AG09319 (cell line): Measurements from ENCODE around the gene CRACDL.

ENCODE experiments used
- DNase-seq: peaks from one replicate; pipeline ENCODE4 v3.0.0-alpha.2; 2010; ENCODE audit warnings: low read depth; ENCODE audit errors: extremely low read depth
- TF ChIP-seq, protein P1 (sequence below): IDR thresholded peaks from 2 replicates; pipeline ENCODE4 v1.5.1; 2011; ENCODE audit warnings: low read depth, mild to moderate bottlenecking, inconsistent platforms, low read length, moderate library complexity

CRACDL gene

DNA sequence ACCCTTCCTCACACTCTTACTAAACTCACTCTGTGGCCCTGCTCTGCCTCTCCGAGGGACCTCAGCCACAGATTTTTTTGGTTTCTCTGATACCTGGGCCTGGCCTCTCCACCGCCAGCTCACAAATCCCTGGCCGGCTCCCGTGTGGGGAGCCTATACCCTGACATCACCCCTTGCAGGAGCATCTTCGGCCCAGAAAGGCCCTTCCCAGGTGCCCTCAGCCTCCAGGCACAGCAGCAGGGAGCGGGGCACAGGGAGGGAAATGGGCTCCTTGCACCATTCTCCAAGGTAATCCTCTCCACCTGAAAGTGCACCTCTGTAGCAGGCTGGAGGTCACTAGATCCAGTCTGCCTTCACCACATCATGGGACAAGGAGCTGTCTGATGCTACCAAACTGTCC is 43.2 kb downstream of the CRACDL start:
- TF ChIP-seq, protein P1, sequence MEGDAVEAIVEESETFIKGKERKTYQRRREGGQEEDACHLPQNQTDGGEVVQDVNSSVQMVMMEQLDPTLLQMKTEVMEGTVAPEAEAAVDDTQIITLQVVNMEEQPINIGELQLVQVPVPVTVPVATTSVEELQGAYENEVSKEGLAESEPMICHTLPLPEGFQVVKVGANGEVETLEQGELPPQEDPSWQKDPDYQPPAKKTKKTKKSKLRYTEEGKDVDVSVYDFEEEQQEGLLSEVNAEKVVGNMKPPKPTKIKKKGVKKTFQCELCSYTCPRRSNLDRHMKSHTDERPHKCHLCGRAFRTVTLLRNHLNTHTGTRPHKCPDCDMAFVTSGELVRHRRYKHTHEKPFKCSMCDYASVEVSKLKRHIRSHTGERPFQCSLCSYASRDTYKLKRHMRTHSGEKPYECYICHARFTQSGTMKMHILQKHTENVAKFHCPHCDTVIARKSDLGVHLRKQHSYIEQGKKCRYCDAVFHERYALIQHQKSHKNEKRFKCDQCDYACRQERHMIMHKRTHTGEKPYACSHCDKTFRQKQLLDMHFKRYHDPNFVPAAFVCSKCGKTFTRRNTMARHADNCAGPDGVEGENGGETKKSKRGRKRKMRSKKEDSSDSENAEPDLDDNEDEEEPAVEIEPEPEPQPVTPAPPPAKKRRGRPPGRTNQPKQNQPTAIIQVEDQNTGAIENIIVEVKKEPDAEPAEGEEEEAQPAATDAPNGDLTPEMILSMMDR, result no peak
- no peak for DNase-seq

DNA sequence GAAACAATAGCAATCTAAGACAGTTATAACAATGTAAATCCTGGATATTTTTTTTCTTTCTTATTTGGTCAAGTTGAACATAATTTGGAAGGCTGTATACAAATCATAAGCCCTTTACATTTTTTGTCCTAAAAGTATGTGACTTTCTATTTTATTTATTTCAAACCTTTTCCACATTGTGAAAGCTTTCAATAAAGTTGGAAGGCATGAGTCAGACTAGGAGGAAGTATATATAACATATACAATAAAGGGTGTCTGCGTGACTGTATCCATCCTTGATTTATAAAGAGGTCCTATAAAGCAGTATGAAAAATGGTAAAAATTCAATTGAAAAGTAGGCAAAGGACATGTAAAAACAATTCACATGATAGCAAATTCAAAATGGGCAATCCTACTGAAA is 44.4 kb downstream of the CRACDL start:
- TF ChIP-seq, protein P1, result no peak
- DNase-seq, result no peak

DNA sequence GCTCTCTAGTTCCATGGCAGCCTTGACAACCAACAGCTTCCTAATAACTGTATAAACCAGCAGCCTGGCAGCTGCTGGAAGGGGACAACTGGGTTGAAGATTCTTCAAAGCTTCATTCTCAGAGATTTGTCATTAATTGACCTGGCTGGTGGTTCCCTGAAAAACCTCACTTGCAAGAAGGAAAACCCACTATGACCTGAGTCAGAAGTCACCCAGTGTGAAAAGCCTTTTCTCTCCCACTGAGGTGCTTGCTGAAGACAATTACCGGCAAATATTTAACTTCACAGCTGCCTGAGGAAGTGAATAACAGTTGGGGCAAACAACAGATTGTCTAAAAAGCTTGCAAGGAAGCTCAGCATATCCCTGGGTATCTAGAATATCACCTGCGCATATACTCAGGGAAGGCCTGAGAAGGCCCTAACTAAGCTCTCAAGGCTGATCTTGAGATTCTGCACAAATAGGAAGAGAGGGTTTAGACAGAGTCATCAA is 49.9 kb downstream of the CRACDL start:
- DNase-seq, result no peak

DNA sequence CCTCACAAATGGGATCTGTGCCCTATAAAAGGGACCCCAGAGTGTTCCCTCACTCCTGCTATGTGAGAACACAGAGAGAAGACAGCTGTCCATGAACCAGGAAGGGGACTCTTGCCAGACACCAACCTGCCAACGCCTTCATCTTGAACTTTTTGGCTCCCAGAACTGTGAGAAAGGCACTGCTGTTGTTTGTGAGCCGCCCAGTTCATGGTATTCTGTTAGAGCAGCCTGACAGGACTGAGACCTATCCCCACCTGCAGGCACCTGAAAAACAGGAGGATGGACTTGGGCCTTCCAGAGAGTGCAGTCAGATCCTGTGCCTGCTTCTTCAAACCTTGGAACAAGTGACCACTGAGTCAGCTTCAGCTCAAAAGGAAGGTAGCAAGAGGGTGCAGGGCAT is 51.4 kb downstream of the CRACDL start:
- TF ChIP-seq, protein P1, result no peak
- DNase-seq, result no peak

More for the DNA sequence above, 49.9 kb downstream of the CRACDL start:
- TF ChIP-seq, protein P1, result no peak

DNA sequence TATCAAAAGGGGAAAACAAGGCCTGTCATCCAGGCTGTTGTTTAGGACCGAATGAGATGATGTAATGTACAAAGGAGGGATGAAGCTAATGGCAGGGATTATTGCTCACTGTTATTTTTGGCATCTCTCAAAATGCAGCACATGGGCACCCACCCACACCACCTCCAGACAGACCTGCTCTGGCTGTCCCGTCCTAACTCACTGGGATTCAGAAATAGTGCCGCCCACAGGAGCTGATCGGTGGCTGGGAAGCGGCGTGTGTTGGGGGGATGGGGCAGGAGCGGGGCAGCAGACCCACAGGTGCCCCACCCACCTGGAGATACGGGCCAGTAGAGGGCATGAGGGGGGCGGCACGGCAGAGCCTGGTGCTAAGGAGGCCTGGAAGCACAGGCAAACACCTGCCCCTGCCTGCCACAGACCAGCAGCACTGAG is 52.2 kb downstream of the CRACDL start:
- no peak for DNase-seq
- TF ChIP-seq, protein P1, result no peak

DNA sequence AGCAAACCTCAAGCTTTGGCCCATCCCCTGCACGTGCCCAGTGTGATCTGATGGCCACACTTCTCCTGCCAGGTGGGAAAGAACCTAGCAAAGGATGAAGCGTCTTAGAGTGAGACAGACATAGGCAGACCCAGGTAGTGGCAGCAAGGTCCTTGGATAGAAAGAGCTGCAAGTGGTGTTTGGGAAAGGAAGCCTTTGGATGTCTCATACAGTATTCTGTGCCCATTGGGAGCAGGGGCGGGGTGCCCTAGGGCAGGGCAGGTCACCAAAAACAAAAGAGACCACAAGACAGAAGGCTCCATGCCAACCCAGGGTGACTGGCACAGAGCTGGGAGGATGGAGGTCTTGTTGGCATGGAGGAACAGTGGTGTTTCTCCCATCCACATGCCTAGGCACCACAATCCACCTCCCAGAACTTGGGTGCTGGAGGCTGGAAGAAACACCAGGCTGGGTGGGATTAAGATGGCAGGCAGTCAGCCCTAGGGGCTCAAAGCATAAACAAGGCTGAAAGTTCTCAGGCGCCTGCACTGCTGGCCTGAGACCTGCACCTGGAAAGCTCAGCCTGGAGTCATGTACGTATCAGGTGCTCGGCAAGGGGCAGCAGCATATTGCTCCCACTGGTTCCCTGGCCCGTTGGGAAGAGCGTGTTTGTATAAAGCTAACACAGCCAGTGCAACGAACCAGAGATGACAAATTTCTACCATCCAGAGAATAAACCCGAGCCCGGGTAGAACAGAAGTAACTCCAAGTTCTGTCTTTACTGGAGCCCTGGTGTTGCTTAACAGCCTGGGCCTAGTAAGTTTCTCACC is 52.9 kb downstream of the CRACDL start:
- DNase-seq, result no peak
- TF ChIP-seq, protein P1, result no peak

DNA sequence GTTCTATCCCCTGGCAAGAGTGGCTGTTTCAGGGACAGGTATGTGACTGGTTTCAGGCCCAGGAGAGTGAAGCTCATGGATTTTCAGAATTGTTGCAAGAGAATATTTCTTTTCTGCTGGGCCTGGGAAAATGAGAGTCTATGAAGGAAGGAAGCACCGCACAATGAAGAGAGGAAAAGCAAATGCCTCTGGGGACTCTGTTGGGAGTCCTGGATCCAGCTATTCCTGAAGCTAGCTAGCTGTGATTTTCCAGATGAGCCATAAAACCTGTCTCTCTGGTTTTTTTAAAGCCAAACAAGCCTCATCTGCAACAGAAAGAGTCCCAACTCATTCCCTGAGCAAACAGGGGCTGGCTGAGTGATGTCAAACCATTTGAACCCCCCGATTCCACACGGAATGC is 53.7 kb downstream of the CRACDL start:
- no peak for DNase-seq
- TF ChIP-seq, protein P1, result no peak
